GM18526 (cell line): Measurements from ENCODE around the gene AMELY.

Experiments used
- POLR2A ChIP-seq: IDR thresholded peaks from 3 replicates; pipeline ENCODE4 v1.6.1; 2011; ENCODE audit not compliant: insufficient read length; ENCODE audit errors: extremely low read depth

Gene AMELY, protein sequence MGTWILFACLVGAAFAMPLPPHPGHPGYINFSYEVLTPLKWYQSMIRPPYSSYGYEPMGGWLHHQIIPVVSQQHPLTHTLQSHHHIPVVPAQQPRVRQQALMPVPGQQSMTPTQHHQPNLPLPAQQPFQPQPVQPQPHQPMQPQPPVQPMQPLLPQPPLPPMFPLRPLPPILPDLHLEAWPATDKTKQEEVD

DNA sequence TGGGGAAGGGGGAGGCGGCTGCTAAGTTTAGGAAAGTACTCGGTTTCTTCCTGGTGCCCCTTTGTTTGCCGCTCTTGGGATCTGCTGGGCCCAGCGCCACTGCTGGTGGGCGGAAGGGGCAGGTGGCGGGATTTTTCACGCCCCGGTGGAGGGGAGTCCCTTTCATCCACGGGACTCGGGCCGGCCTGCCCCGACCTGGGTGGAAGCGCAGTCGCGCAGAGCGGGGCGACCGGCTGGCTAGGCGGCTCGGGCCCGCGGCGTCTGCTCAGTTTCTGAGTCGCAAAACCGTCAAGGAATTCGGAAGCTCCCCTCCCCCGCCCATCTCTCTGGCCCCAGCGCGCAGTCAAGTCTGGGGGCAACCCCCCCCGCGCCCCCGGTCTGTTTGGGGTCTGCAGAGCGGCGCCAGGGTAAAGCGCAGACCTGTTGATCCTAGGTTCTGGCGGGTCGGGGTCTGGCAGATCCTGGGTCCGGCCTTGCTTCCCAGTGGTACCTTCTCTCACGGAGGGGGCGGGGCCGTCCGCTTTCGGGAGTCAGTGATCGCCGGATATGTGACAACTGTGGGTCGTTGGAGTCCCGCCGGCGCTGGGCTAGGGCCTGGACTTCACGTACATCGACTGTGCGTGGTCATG is at the start of gene AMELY:
Gene AMELY (minus strand): TSS at position 500 of the 629 bp plus-strand sequence. CDS start 39,144 bp downstream, outside the sequence.
- no peak for TF ChIP-seq POLR2A

- TF ChIP-seq POLR2A: no peak
These were observed 38.4 kb upstream of the AMELY start for GRCh38 chrY:6949947-6950346.

GRCh38 chrY:6948378-6948777 is 36.8 kb upstream of the AMELY start:
- TF ChIP-seq POLR2A: no peak

- TF ChIP-seq POLR2A: no peak
These were observed 36.1 kb upstream of the AMELY start for GRCh38 chrY:6947695-6948094.

DNA sequence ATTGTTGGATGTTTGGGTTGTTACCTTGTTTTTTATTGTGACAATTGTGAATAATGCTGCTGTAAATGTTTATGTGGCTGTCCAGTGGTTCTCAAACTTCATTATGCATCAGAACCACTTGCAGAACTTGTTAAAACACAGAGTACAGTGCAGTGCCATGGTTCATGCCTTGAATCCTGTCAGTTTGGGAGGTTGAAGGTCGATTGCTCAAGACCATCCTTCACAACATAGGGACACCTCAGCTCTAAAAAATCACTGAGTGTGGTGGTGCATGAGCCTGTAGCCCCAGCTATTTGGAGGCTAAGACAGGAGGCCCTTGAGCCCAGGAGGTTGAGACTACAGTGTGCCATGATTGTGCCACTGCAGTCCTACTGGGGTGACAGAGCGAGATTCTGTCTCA is 23.9 kb upstream of the AMELY start:
- TF ChIP-seq POLR2A: no peak

DNA sequence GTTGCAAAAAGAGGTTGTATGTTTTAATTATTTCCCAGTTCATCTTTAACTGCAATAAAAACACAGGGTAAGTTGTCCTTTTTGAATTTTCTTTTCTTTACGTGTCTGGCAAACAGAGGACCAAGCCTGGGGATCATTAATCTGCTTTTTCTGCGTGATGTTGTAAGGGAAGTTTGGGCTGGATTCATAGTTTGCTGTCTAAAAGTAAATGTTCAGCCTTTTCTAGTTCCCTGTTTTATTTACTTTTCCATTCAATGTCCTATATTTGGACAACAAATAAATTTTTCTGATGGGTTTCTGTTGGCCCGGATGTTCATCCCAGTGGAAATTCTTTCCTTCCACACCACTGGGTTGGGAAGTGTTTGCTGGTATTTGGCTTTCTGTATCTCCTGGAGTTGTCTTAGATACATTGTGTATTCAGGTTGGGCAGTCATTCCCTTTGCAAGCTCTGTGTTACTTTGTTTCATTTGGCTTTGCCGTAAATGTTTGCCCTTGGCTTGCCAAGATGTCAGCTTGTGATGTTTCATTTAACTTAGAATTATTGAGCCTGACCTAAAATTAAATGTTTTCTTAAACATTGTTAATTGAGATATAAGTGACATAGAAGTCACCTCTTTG is 20.3 kb upstream of the AMELY start:
- no peak for TF ChIP-seq POLR2A

- TF ChIP-seq POLR2A: no peak
These were observed 17.7 kb upstream of the AMELY start for GRCh38 chrY:6929237-6929636.

- TF ChIP-seq POLR2A: no peak
These were observed 16.7 kb upstream of the AMELY start for GRCh38 chrY:6928265-6928664.

DNA sequence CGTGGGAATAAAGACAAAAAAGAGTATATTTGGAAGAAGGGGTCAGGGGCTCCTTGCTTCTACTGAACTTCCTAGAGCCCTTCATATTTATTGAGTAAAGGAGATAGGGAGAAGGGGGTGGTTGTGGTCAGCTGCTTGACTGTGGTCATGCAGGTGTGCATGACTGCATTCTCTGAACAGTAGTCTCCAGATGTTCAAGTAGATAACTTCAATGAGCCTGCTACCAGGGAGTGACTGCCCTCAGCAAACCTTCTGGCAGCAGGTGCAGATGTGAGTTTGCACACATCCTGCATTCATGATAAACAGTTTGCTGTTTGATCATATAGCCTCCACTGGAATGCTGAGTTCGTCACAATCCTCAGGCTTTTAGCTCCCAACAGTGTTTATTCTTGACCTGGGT is 9.5 kb upstream of the AMELY start:
- TF ChIP-seq POLR2A: no peak

- no peak for TF ChIP-seq POLR2A
These were observed 1.8 kb upstream of the AMELY start for GRCh38 chrY:6913362-6913761.

DNA sequence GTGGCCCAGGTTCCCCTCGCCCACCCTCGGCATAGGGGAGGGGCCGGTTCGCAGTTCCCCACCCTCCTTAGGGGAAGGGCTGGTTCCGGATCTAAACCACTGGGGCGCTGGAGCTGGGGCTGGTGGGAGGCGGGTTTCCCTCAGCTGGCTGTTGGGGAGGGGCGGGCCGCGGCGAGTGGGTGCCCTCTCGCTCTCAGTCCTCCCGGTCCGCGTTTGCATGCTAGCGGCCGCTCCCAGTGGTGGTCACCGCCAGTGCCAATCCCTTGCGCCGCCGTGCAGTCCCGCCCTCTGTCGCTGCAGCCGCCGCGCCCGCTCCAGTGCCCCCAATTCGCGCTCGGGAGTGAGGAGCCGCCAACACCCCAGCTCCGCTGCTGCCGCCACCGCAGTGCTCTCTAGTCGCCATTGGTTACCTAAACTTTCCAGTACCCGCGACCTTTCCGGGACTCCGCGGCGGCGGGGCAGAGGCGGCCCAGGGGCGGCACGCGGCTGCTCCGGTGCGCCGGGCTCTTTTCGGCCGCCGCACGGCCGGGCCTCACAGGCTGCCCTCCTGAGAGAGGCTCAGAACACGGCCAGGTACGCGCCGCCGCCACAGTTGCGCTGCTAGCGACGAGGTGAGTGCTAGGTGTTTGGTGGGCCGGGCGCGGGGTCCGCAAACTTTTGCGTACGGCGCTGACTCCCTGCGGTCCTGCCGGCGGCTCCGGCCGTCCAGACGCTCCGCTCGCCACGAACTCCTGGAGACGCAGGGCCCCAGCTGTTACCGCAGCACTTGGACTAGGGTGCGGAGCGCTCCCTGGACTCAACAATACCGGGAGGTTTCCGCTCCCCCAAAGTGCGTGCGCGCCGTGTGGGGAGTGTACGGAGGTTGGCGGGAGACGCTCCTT is 940 bp downstream of the AMELY start, which contains the start of gene TBL1Y:
Gene TBL1Y (plus strand): TSS at position 326 of the 881 bp plus-strand sequence. CDS start 114,388 bp downstream, outside the sequence.
- TF ChIP-seq POLR2A: no peak

DNA sequence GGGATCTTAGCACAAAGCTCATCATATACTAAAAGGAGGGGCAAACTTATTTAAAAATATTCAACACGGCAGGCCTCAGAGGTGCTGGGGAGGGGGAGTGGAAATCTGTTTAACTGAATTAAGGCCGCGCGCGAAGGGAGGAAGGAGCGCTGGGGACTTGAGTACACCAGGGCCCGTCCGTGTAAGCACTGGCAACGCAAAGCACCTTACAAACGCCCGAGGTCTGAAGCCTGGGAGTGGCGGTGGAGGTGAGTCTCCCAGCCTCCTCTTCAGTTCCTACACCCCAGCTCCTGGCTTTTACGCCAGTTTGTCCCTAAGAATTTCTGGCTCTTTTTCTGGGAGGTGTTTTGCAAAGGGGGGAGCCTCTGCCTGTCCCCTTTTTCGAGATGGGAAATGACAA is 1.7 kb downstream of the AMELY start:
- no peak for TF ChIP-seq POLR2A

- TF ChIP-seq POLR2A: no peak
These were observed 2.4 kb downstream of the AMELY start for GRCh38 chrY:6909118-6909521.

DNA sequence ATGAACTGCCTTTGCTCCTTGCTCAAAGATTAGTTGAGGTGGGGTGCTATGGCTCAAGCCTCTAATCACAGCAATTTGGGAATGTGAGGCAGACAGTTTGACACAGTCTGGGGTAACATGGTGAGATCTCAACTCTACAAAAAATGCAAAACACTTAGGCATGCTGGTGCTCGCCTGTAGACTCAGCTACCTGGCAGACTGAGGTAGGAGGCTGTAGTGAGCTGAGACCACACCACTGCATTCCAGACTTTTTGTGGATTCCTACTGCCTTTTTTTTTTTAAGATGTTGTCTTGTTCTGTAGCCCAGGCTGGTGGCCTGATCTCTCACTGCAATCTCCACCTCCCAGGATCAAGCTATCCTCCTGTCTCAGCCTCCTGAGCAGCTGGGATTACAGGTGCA is 4.0 kb downstream of the AMELY start:
- TF ChIP-seq POLR2A: no peak

DNA sequence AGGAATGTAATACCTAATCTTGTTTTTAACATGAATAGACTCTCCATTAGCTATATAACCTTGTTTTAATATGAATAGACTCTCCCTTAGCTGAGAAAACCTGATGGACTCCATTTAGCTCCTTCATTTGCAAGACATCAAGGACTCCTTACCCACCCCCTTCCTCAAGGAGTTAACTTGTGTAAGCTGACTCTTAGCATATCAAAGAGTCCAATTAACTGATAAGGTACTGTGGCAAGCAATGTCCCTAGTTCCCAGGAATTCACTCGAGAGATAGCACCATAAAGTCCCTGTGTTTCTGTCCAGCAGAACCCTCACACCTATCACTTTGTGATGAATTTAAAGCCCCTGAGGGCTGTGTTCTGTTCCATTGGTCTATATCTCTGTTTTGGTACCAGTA is 16.3 kb downstream of the AMELY start:
- TF ChIP-seq POLR2A: no peak

DNA sequence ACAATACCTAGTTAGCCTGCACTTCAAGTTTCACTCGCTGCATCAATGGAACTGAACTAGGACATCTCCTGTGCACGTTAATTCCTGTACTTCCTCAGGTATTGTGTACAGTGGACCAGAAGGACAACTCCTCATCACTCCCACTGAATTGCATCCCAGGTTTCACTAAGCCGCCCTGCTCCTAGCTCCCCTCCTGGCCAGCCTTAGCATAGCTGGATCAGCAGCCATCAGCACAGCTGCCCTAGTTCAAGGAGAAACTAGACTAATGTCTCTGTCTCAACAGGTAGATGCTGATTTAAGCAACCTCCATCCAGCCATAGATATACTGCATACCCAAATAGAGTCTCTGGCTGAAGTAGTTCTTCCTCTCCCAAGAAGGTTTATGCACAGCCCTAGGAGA is 17.1 kb downstream of the AMELY start:
- no peak for TF ChIP-seq POLR2A

DNA sequence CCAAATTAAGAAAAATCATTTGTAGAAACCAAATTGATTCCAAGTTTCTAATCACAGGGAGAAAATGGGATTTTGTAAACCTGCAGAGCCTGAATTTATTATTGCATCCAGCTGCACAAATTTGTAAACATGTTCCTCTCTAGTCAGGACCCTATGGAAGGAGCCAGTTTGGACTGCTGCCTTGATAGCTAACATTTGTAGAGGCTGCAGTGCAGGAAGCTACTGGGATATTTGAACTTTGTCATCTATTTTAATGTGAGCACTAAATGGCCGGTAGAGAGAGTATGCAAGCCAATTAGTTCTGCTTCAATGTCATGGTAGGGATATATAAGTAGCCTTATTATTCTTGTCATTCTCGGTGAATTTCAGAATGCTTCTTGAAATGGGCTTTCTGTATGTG is 62.2 kb downstream of the AMELY start:
- TF ChIP-seq POLR2A: no peak
